Naive thymus-derived CD8-positive, alpha-beta T cell (primary cell): ENCODE measurements around the gene BRME1. TPM values are rescaled to one million over a fixed set of nuclear protein-coding genes. Genes with fewer than 3 reads are reported as not detected.
"Not testable (repeated sequence)": the region's sequence is repeated elsewhere in the genome, so short reads cannot be mapped to it uniquely, and the experiment has no call there.

ENCODE experiments used
- ATAC-seq, 2 donors: fragments of 150-1000 bp; cut with Tn5 transposase in 1 of 2; sonication (Bioruptor Pico), chemical (Tn5 transposase) in 1 of 2; 1 replicate in 1 of 2; 2 replicates in 1 of 2; pipeline ENCODE4 v1.10.0; 2021; ENCODE audit warnings: mild to moderate bottlenecking in 2 of 2, moderate library complexity in 2 of 2
- POLR2A ChIA-PET: fragments of 350-600 bp; sonication (Branson Sonifier 250); formaldehyde crosslinking; loops from one replicate; lab custom pipeline; 2021; ENCODE audit warnings: antibody characterized with exemption; lab: Charles Lee
- DNase-seq, 10 donors: peaks; one replicate each; pipeline versions ENCODE4 v3.0.0 to v3.0.0-alpha.2; 2020 to 2022
- H3K27ac Mint-ChIP-seq, 10 donors: one replicate each; pipeline ENCODE4 v1.8.0; 2020 to 2022; ENCODE audit warnings: mild to moderate bottlenecking in 10 of 10, mixed read lengths in 10 of 10, moderate library complexity in 4 of 10, inconsistent platforms in 1 of 10
- H3K27me3 Mint-ChIP-seq, 5 donors: one replicate each; pipeline ENCODE4 v1.8.0; 2021 to 2022; ENCODE audit warnings: mixed read lengths in 5 of 5
- H3K36me3 Mint-ChIP-seq, 3 donors: one replicate each; pipeline ENCODE4 v1.8.0; 2020 to 2022; ENCODE audit warnings: mixed read lengths in 3 of 3, mild to moderate bottlenecking in 2 of 3, inconsistent platforms in 1 of 3
- H3K4me1 Mint-ChIP-seq, 4 donors: one replicate each; pipeline ENCODE4 v1.8.0; 2021 to 2022; ENCODE audit warnings: mixed read lengths in 4 of 4
- H3K4me3 Mint-ChIP-seq, 10 donors: one replicate each; pipeline ENCODE4 v1.8.0; 2020 to 2022; ENCODE audit warnings: mild to moderate bottlenecking in 10 of 10, mixed read lengths in 10 of 10, moderate library complexity in 6 of 10, inconsistent platforms in 1 of 10
- H3K9me3 Mint-ChIP-seq, 9 donors: one replicate each; pipeline ENCODE4 v1.8.0; 2020 to 2022; ENCODE audit warnings: mixed read lengths in 9 of 9, mild to moderate bottlenecking in 3 of 9, inconsistent platforms in 1 of 9, moderate library complexity in 1 of 9
- polyA plus RNA-seq, 3 donors: library from polyadenylated mRNA; unstranded; fragments of 300-500 nt; fragmentation: Illumina TruSeq; gene quantifications; one replicate each; pipeline ENCODE4 v1.2.3, GENCODE V29; 2021
- total RNA-seq, 8 experiments: library from RNA in 2 of 8; stranded (reverse) in 2 of 8; gene quantifications; one replicate each; pipeline ENCODE4 v1.2.3 and lab custom pipeline; 2021 to 2026

BRME1 gene
- total and polyA plus RNA-seq, 5 experiments from 2014 or later = 0.49 to 3.7 (median 0.94) TPM

- H3K27ac Mint-ChIP-seq = peak overlapping the region in 9 of 10 donors; percentile 1 to 81 (median 58)
- H3K4me3 Mint-ChIP-seq = peak overlapping the region; percentile 61 to 90 (median 84)
- no peaks in the 10 kb centered on the region for H3K9me3 Mint-ChIP-seq
- H3K4me1 Mint-ChIP-seq = peaks cover 25 to 51% (median 46%) of the 10 kb centered on the region in 4 donors
- peaks cover 0 to 4% (median 0%) of the 10 kb centered on the region in 3 donors for H3K36me3 Mint-ChIP-seq
- POLR2A ChIA-PET = interaction anchor here (0.6 to 4.6 kb wide), 6 partner anchors 29 to 169 kb away, joined by 3 to 73 read pairs (median 6); partner anchors contain the start of gene C19orf53
- DNase-seq (peak in 1 of 10 donors; percentile 58), ATAC-seq (no peak)
- peaks cover 8 to 33% (median 25%) of the 10 kb centered on the region in 5 donors for H3K27me3 Mint-ChIP-seq
These were observed 41.8 kb downstream of the BRME1 start for GRCh38 chr19:13864046-13864666.

- ATAC-seq (peak; percentile 81 to 86), DNase-seq (peak; percentile 70 to 91 (median 86))
- POLR2A ChIA-PET = interaction anchor here (0.5 to 4.6 kb wide), 16 partner anchors 9 to 519 kb away, joined by 3 to 73 read pairs (median 5); partner anchors contain the start of genes ADGRE5, C19orf53 and ZSWIM4
- H3K27me3 Mint-ChIP-seq = peaks cover 8 to 23% (median 20%) of the 10 kb centered on the region in 5 donors
- H3K4me3 Mint-ChIP-seq = peak overlapping the region; percentile 87 to 97 (median 92)
- peaks cover 0 to 4% (median 0%) of the 10 kb centered on the region in 3 donors for H3K36me3 Mint-ChIP-seq
- H3K4me1 Mint-ChIP-seq = peaks cover 21 to 43% (median 40%) of the 10 kb centered on the region in 4 donors
- H3K27ac Mint-ChIP-seq = peak overlapping the region; percentile 84 to 99 (median 96)
- no peaks in the 10 kb centered on the region for H3K9me3 Mint-ChIP-seq
These were observed 44.0 kb downstream of the BRME1 start for GRCh38 chr19:13861714-13862531.

DNA sequence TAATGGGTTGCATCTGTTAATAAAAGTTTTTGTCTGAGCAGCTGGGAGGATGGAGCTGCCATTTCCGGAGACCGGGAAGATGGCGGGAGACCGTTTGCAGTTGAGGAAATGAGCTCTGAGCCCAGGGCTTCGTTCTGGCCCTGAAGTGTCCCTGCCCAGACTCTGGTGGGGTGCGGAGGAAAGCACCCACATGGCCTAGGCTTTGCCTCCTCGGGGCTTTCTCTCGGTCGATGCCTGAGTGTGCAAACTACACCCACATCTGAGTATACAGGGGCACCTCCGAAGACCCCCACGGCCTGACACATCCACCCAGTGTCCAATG lies 44.6 kb downstream of the BRME1 start:
- peak; percentile 11 to 33 for ATAC-seq
- Mint-ChIP-seq H3K4me3 (peak overlapping the region; percentile 87 to 97 (median 92)), H3K4me1 (peaks cover 17 to 39% (median 35%) of the 10 kb centered on the region in 4 donors), H3K27me3 (peaks cover 4 to 18% (median 15%) of the 10 kb centered on the region in 5 donors), H3K36me3 (peaks cover 0 to 2% (median 0%) of the 10 kb centered on the region in 3 donors), H3K27ac (peak overlapping the region; percentile 84 to 99 (median 96)), H3K9me3 (no peaks in the 10 kb centered on the region)
- peak in 1 of 10 donors; percentile 62 for DNase-seq
- POLR2A ChIA-PET = interaction anchor here (0.6 to 4.6 kb wide), 9 partner anchors 10 to 220 kb away, joined by 3 to 73 read pairs (median 5); partner anchors contain the start of genes C19orf53 and ZSWIM4

GRCh38 chr19:13860679-13861391 lies 45.1 kb downstream of the BRME1 start:
- POLR2A ChIA-PET = interaction anchor here (0.6 to 4.6 kb wide), 10 partner anchors 9 to 220 kb away, joined by 3 to 73 read pairs (median 5); partner anchors contain the start of genes C19orf53 and ZSWIM4
- H3K36me3 Mint-ChIP-seq = peaks cover 0 to 2% (median 0%) of the 10 kb centered on the region in 3 donors
- H3K4me1 Mint-ChIP-seq = peaks cover 16 to 38% (median 31%) of the 10 kb centered on the region in 4 donors
- no peaks in the 10 kb centered on the region for H3K9me3 Mint-ChIP-seq
- peak overlapping the region; percentile 87 to 97 (median 92) for H3K4me3 Mint-ChIP-seq
- peak overlapping the region in 9 of 10 donors; percentile 56 to 99 (median 95) for H3K27ac Mint-ChIP-seq
- H3K27me3 Mint-ChIP-seq = peaks cover 2 to 14% (median 12%) of the 10 kb centered on the region in 5 donors
- ATAC-seq (no peak), DNase-seq (peak in 1 of 10 donors; percentile 56)

DNA sequence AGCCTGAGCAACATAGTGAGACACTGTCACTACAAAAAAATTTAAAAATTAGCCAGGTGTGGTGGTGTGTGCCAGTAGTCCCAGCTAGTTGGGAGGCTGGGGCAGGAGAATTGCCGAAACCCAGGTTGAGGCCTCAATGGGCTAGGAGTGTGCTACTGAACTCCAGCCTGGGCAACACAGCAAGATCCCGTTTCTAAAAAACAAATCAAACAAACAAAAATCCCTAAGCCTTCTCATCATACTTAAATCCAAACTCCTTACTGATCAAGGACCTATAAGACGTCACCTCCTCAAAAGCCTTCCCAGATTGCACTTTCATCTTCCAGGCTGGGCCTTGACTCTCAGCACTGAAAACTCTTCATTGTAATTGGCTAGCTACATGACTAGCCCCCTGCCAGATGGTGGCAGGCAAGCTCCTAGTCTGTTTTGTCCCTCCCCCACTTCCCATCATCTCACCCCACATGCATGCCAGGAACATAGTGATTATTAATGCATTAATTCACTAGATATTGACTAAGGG lies 46.5 kb downstream of the BRME1 start:
- H3K27me3 Mint-ChIP-seq = peaks cover 2 to 10% (median 9%) of the 10 kb centered on the region in 5 donors
- POLR2A ChIA-PET = interaction anchor here (0.9 to 2.1 kb wide), 4 partner anchors 12 to 84 kb away, joined by 3 to 10 read pairs (median 4); no protein-coding TSS in a partner anchor
- no peak overlapping the region for H3K4me3 Mint-ChIP-seq
- no peaks in the 10 kb centered on the region for H3K9me3 Mint-ChIP-seq
- DNase-seq (no peak), ATAC-seq (no peak)
- H3K27ac Mint-ChIP-seq = peak overlapping the region in 4 of 10 donors; percentile 16 to 78 (median 32)
- peaks cover 14 to 34% (median 27%) of the 10 kb centered on the region in 4 donors for H3K4me1 Mint-ChIP-seq
- H3K36me3 Mint-ChIP-seq = peaks cover 0 to 2% (median 0%) of the 10 kb centered on the region in 3 donors

GRCh38 chr19:13856497-13856896 lies 49.4 kb downstream of the BRME1 start:
- H3K27me3 Mint-ChIP-seq = no peaks in the 10 kb centered on the region
- DNase-seq (no peak), ATAC-seq (no peak)
- no peak overlapping the region for H3K4me3 Mint-ChIP-seq
- POLR2A ChIA-PET = interaction anchor here (1.3 to 1.5 kb wide), 2 partner anchors 9 to 20 kb away, joined by 3 to 6 read pairs; no protein-coding TSS in a partner anchor
- no peaks in the 10 kb centered on the region for H3K9me3 Mint-ChIP-seq
- H3K4me1 Mint-ChIP-seq = peaks cover 3 to 11% (median 10%) of the 10 kb centered on the region in 4 donors
- H3K27ac Mint-ChIP-seq = no peak overlapping the region
- H3K36me3 Mint-ChIP-seq = no peaks in the 10 kb centered on the region

DNA sequence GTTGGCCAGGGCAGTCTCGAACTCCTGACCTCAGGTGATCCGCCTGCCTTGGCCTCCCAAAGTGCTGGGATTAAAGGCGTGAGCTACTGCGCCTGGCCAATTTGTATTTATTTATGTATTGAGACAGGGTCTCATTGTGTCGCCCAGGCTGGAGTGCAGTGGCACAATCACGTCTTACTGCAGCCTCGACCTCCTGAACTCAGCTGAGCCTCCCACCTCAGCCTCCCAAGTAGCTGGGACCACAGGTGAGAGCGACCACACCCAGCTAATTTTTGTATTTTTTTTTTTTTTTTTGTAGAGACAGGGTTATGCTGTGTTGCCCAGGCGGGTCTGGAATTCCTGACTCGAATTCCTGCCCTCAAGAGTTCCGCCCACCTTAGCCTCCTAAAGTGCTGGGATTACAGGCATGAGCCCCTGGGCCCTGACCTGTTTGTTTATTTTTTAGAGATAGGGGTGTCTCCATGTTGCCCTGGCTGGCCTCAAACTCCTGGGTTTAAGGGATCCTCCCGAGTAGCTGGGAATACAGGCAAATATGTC lies 53.7 kb downstream of the BRME1 start:
- peak overlapping the region in 3 of 10 donors; percentile 31 to 71 (median 43) for H3K27ac Mint-ChIP-seq
- not testable (repeated sequence) for DNase-seq, H3K9me3 Mint-ChIP-seq, H3K4me3 Mint-ChIP-seq, ATAC-seq, H3K36me3 Mint-ChIP-seq, H3K27me3 Mint-ChIP-seq
- POLR2A ChIA-PET = interaction anchor here (0.6 to 1.3 kb wide), 7 partner anchors 9 to 104 kb away, joined by 3 to 5 read pairs (median 3); a partner anchor contains a TSS
- peaks cover 11 to 26% (median 18%) of the 10 kb centered on the region in 4 donors for H3K4me1 Mint-ChIP-seq

GRCh38 chr19:13851734-13852114 lies 54.2 kb downstream of the BRME1 start:
- not testable (repeated sequence) for H3K9me3 Mint-ChIP-seq, H3K4me3 Mint-ChIP-seq, ATAC-seq, H3K36me3 Mint-ChIP-seq, DNase-seq, H3K27me3 Mint-ChIP-seq
- POLR2A ChIA-PET = interaction anchor here (0.6 to 1.1 kb wide), 3 partner anchors 9 to 104 kb away, joined by 3 to 5 read pairs (median 3); a partner anchor contains a TSS
- Mint-ChIP-seq H3K4me1 (peaks cover 13 to 29% (median 21%) of the 10 kb centered on the region in 4 donors), H3K27ac (peak overlapping the region in 6 of 10 donors; percentile 43 to 100 (median 70))

DNA sequence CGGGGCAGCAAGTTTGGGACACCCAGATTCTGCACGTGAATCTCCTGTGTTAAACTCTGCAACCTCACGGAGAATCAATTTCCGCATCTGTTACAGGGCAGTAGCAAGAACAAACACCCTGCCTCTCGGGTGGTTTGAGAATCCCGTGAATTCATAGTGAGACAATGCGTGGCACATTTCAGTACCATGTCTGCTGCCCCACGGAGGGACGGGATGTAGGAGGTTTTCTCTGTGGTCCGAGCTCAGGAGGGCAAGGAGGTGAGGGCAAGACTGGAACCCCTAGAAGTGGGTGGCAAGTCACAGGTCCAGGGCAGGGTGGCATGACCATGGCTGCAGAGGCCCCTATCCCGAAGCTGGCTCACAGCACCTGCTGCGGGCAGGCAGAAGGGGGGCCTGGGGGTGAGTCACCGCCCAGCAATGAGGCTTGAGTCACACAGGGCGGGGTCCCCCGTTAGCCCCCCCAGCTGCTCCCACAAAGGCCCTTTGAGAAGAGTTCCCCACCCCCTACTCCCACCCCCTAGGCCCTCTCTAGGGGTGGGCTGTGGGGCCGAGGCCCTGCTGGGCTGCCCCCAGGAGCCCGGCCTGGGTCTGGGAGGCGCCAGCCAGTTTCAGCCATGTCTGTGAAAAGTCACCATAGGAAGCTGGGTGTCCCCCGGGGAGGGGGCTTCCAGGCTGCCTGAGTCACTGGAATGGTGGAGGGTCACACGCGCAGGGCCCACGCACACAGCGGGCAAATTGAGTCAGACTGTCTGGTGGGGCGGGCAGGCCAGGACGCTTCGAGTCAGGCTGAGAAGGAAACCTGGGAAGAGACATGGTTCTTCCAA lies 54.8 kb downstream of the BRME1 start:
- peaks cover 18 to 35% (median 27%) of the 10 kb centered on the region in 4 donors for H3K4me1 Mint-ChIP-seq
- peaks cover 0 to 3% (median 0%) of the 10 kb centered on the region in 9 donors for H3K9me3 Mint-ChIP-seq
- peaks cover 0 to 4% (median 3%) of the 10 kb centered on the region in 3 donors for H3K36me3 Mint-ChIP-seq
- peak overlapping the region in 9 of 10 donors; percentile 30 to 84 (median 61) for H3K4me3 Mint-ChIP-seq
- peaks cover 0 to 4% (median 0%) of the 10 kb centered on the region in 5 donors for H3K27me3 Mint-ChIP-seq
- ATAC-seq = no peak
- H3K27ac Mint-ChIP-seq = peak overlapping the region; percentile 80 to 100 (median 92)
- POLR2A ChIA-PET = interaction anchor here (0.5 to 5.5 kb wide), 5 partner anchors 10 to 1759 kb away, joined by 3 to 65 read pairs (median 5); a partner anchor contains a TSS
- DNase-seq = peak in 3 of 10 donors; percentile 53 to 80 (median 69)
